Right lobe of liver (tissue), 6 donors: ENCODE data around the gene LHX2. TPM values are rescaled to one million over a fixed set of nuclear protein-coding genes. Genes with fewer than 3 reads are reported as not detected.

Source experiments
- ATAC-seq, 4 donors: fragments of 200-7000 bp; cut with Tn5 transposase; one replicate each; pipeline ENCODE4 v1.9.1; 2020; ENCODE audit warnings: mild to moderate bottlenecking in 4 of 4, moderate library complexity in 4 of 4
- DNase-seq, 3 donors: peaks; one replicate each; pipeline ENCODE4 v3.0.0-alpha.2; 2020
- H3K27ac ChIP-seq, 3 donors: fragments of 200-600 bp; one replicate each; pipeline ENCODE4 v1.8.0; 2022
- H3K27me3 ChIP-seq, 2 donors: fragments of 200-600 bp; one replicate each; pipeline ENCODE4 v1.8.0; 2022
- H3K36me3 ChIP-seq, 4 donors: fragments of 200-600 bp; sonication (generic) in 1 of 4; one replicate each; pipeline versions ENCODE4 v1.5.1 to v1.8.0; 2017 to 2022; ENCODE audit warnings: control low read depth in 1 of 4
- H3K4me1 ChIP-seq, 4 donors: fragments of 200-600 bp; sonication (generic) in 1 of 4; one replicate each; pipeline versions ENCODE4 v1.5.1 to v1.8.0; 2017 to 2022; ENCODE audit warnings: control low read depth in 1 of 4
- H3K4me3 ChIP-seq, 3 donors: fragments of 200-600 bp; one replicate each; pipeline ENCODE4 v1.8.0; 2022
- H3K9me3 ChIP-seq, 4 donors: fragments of 200-600 bp; sonication (generic) in 1 of 4; one replicate each; pipeline versions ENCODE4 v1.5.1 to v1.8.0; 2017 to 2022; ENCODE audit warnings: control low read depth in 1 of 4
- CTCF ChIP-seq, 4 donors: fragments of 200-600 bp in 3 of 4; fragments of 450-650 bp in 1 of 4; IDR thresholded peaks; one replicate each; pipeline versions ENCODE4 v1.5.1 to v1.8.0; 2016 to 2022; ENCODE audit warnings: antibody characterized with exemption in 4 of 4, mild to moderate bottlenecking in 2 of 4
- POLR2A ChIP-seq: fragments of 450-650 bp; IDR thresholded peaks from one replicate; pipeline ENCODE4 v1.6.1; 2017; ENCODE audit warnings: antibody characterized with exemption, mild to moderate bottlenecking
- WGBS: methylation state at CpG from one replicate; pipeline ENCODE4 v1.1.6; 2018; ENCODE audit warnings: low coverage, low lambda C conversion rate; ENCODE audit not compliant: insufficient coverage; ENCODE audit errors: missing lambda C conversion rate; 5-methylcytosine and 5-hydroxymethylcytosine counted together
- intact Hi-C, 2 donors: fragments of 100-400 bp; cut with DNase I; formaldehyde crosslinking; loops; one replicate each; pipeline versions ENCODE4 v1.11.2 to v1.14.1; 2022
- total RNA-seq, 6 experiments: library from RNA; depleted of rRNA in 2 of 6; stranded (reverse); fragments of >200 nt in 2 of 6; fragmentation: NEBNext Ultra II Directional in 3 of 6; extraction: Animal tissue kit (Norgen Biotek cat#: 25700) in 3 of 6; gene quantifications; one replicate each; pipeline versions ENCODE4 v1.1.0 to v1.2.4, GENCODE V29; 2016 to 2023
- donor health status: DM: no; HTN: yes; CAD: no.
- donor health status: DM: no; HTN: no; CAD: no.
- donor health status: DM: no; HTN: no; CAD: no.
- donor health status: DM: no; HTN: yes; CAD: no.
- donor health status: DM: no; HTN: yes; CAD: no.

Gene LHX2
- total RNA-seq, 6 experiments from 2014 or later = 0.64 to 5.0 (median 3.0) TPM

DNA sequence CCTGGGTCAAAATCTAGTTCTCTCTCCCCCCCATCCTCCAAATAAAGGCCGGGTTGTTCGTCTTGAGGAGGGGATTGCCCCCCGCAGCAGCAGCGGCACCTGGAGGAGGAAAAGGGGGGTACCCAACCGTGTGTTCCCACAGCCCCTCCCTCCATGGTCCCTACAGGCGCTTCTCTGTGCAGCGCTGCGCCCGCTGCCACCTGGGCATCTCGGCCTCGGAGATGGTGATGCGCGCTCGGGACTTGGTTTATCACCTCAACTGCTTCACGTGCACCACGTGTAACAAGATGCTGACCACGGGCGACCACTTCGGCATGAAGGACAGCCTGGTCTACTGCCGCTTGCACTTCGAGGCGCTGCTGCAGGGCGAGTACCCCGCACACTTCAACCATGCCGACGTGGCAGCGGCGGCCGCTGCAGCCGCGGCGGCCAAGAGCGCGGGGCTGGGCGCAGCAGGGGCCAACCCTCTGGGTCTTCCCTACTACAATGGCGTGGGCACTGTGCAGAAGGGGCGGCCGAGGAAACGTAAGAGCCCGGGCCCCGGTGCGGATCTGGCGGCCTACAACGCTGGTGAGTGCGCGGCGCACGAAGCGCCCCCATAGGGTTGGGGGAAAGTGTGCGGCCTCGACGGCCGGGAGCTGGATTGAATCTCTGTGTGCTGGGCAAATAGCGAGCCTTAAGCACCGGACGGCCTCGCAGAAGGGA is 3.5 kb downstream of the LHX2 start:
- DNase-seq (no peak), ATAC-seq (no peak)
- Histone ChIP-seq H3K36me3 (no peaks in the 10 kb centered on the region), H3K9me3 (no peaks in the 10 kb centered on the region), H3K27ac (no peak overlapping the region), H3K4me3 (no peak overlapping the region), H3K4me1 (peaks cover 0 to 38% (median 4%) of the 10 kb centered on the region in 4 donors), H3K27me3 (peaks cover 20 to 54% of the 10 kb centered on the region in 2 donors)
- WGBS = 7% methylated on average over 22 of the region's 57 CpGs
- intact Hi-C loops = no loop called here
- TF ChIP-seq POLR2A (no peak), CTCF (IDR thresholded peaks at IDR 0.05) (no peak)

DNA sequence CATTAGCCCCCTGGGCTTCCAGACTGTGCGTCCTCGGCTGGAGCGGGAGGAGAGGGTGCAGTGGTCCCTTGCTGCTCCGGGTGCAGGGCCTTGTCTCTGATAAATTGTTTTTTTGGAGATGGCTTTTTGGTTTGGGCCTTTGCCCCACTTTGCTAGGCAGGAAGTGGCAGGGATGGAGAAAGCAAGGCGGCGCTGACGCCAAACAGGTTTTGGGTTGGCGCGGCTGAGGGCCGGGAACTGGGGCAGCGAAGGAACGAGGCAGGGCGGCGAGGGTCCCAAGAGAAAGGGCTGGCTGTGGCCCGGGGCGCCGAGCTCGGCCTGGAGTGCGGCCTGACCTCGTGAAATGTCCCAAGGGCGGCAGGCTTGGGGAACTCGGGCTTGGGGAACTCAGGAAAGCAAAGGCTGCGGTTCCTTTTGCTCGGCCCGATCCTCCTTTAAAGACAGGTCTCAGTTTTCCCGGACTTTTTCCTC is 4.1 kb downstream of the LHX2 start:
- TF ChIP-seq POLR2A = no peak
- no peak for TF ChIP-seq CTCF (IDR thresholded peaks at IDR 0.05)
- no peak for DNase-seq
- no peak for ATAC-seq
- Histone ChIP-seq H3K27me3 (peaks cover 26 to 59% of the 10 kb centered on the region in 2 donors), H3K36me3 (no peaks in the 10 kb centered on the region), H3K4me3 (no peak overlapping the region), H3K4me1 (peaks cover 0 to 37% (median 4%) of the 10 kb centered on the region in 4 donors), H3K27ac (no peak overlapping the region), H3K9me3 (no peaks in the 10 kb centered on the region)
- 8% methylated on average over 9 of the region's 26 CpGs for WGBS
- intact Hi-C loops = no loop called here

DNA sequence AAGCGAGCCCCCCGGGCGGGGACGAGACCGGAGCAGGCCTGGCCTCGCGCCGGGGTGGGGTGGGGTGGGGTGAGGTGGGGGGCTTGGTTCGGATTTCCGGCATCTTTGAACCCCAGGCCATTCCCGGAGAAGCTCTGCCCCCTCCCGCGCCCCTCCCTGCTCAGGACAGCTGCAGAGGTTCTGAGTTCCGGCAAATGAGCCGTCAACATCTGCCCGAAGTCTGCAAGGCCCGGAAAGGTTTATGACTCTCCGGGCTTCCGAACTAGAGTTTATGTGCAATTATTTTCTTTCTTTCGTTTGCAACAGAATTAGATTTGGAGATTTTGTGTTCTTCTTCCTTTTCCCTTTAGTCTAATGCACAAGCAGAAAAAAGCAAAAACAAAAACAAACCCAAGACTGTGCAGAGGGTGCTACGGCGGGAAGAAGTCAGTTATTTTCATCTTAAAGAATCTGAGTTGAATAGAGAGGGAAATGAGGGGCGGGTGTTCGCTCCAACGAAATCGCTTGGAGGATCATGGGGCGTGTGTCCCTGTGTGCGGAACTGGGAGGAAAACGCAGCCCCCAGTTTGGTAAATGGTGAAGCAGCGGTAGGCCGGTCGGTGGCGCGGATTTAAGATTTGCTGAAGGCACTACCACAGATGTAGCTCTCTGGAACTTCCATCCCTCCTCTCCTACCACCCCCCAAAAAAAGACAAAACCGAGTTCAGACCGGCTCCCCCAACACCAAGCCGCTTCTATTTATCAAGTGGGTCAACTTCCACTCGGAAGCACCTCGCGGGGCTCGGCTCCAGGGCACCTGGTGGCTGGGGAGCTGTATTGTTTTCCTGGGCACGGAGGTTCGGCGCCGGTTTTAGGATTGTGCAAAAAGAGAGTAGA is 4.8 kb downstream of the LHX2 start:
- DNase-seq = no peak
- Histone ChIP-seq H3K4me1 (peaks cover 0 to 36% (median 4%) of the 10 kb centered on the region in 4 donors), H3K4me3 (peak overlapping the region in 2 of 3 donors; percentile 16 to 26), H3K9me3 (no peaks in the 10 kb centered on the region), H3K27ac (no peak overlapping the region), H3K36me3 (no peaks in the 10 kb centered on the region), H3K27me3 (peaks cover 33 to 65% of the 10 kb centered on the region in 2 donors)
- ATAC-seq = no peak
- intact Hi-C loops = no loop called here
- WGBS = 9% methylated on average over 31 of the region's 45 CpGs
- TF ChIP-seq CTCF (IDR thresholded peaks at IDR 0.05) = no peak
- TF ChIP-seq POLR2A = no peak

GRCh38 chr9:124017051-124017928 is 5.7 kb downstream of the LHX2 start:
- H3K27me3 ChIP-seq = peaks cover 33 to 61% of the 10 kb centered on the region in 2 donors
- ATAC-seq = peak in 2 of 4 donors; percentile 14 to 25

More at GRCh38 chr9:124017051-124017928, 5.7 kb downstream of the LHX2 start:
- Histone ChIP-seq H3K4me3 (peak overlapping the region in 2 of 3 donors; percentile 16 to 26), H3K36me3 (no peaks in the 10 kb centered on the region), H3K4me1 (peaks cover 0 to 35% (median 4%) of the 10 kb centered on the region in 4 donors), H3K27ac (no peak overlapping the region), H3K9me3 (no peaks in the 10 kb centered on the region)
- intact Hi-C loops = no loop called here
- DNase-seq = no peak
- TF ChIP-seq CTCF (IDR thresholded peaks at IDR 0.05) (no peak), POLR2A (no peak)
- 4% methylated on average over 19 of the region's 73 CpGs for WGBS
